HG02610 (cell line): ENCODE data around the gene TPRA1.
A peak's percentile ranks its signal among the peaks of the same experiment; 100 is the strongest.

Experiments
- ATAC-seq: cut with Tn5 transposase; IDR thresholded peaks from one replicate; pipeline ENCODE4 v1.9.1; 2021; ENCODE audit warnings: mild to moderate bottlenecking, moderate library complexity; ENCODE audit not compliant: unreplicated experiment

TPRA1 gene

DNA sequence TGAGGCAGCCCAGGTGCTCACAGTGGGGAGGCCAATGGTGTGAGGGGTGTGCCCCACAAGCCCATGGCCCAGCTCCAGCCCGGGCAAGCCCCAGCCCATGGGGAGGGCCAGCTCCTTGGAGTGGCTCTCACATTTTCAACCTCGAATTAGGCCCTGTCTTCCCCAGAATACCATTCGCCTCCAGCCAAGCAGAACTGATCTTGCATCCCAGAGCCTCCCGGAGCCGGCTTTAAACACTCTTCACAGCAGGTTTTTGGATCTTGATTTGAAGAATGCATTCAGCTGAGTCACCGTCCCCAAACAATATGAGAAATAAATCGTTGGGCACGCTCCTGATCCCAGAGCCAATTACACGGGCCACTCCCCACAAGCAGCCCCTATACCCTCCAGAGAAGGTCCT, 23.7 kb downstream of the TPRA1 start:
- ATAC-seq: no peak

DNA sequence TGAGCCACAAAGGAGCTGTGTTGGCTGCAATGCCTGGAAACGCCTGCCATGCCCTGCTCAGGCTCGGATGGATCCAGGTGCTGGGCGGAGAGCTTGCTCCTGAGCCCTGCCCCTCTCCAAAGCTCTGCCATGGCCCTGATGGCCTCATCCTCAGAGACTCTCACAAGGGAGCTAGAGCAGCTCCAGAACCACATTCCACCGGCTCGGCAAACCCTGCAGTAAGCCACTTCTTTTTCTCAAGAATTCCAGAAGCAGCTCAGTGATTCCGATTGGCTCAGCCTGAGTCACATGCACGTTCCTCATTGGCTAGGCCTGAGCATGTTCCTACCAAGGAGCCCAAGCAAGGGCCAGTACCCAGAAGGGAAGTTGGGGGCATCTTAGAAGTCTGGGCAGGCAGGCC, 24.8 kb downstream of the TPRA1 start:
- no peak for ATAC-seq

DNA sequence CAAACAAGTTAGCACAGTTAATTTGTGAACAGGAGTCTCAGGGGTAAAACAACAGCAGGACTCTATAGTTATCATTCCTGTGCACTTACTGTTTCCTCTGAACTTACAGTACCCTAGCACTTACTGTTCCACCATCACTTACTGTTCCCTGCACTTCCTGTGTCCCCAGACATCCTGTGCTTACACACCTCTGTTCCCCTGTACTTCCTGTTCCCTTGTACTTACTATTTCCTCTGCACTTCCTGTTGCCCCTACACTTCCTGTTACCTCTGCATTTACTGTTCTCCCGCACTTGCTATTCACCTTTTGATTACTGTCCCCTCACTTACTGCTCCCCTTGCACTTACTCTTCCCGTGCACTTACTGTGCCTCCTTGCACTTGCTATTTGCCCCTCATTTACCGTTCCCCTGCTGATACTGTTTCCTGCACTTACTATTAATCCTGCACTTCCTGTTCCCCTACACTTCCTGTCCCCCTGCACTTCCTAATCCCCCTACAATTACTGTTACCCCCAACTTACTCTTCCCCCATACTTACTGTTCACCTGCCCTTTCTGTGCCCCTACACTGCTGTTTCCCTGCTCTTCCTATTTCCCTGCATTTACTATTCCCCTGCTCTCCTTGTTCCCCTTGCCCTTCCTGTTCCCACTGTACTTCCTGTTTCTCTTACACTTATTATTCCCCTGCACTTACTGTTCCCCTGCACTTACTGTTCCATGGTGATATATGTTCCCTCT, 30.3 kb downstream of the TPRA1 start:
- ATAC-seq: no peak

DNA sequence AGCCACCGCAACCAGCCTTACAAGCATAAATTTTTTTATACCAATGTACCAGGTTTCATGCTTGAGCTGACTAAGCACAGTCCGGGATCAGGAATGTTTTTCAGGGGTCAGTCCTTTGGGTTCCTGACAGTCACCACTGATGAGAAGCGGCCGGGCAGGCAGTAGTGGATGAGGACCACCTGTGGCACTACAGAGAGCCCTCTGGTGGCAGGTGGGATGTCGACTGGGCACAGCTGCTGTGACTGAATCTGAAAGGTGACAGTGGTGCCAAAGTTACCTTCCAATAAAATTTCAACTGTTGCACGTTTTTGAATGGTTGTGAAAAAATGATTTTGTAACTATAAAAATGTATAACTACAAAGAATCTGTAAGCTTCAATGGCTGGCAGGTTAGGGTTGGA, 34.0 kb downstream of the TPRA1 start:
- ATAC-seq: no peak

DNA sequence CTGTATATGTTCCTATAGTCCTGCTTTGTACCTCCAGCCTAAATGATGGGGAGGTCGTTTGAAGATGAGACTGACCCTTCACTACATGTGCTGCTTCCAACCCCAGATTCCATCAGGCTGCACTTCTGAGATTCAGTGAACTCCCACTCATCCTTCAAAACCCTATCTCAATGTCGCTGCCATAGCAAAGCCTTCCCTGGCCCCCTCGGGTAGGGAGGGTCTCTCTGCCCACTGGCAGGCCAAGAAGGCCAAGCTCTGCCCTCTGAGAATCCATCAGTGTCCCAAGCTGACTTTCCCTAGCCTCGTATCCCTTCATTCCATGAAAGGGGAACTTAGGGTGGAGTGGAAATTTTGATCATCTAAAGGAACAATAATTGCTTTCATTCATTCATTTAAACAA, 35.4 kb downstream of the TPRA1 start:
- no peak for ATAC-seq

DNA sequence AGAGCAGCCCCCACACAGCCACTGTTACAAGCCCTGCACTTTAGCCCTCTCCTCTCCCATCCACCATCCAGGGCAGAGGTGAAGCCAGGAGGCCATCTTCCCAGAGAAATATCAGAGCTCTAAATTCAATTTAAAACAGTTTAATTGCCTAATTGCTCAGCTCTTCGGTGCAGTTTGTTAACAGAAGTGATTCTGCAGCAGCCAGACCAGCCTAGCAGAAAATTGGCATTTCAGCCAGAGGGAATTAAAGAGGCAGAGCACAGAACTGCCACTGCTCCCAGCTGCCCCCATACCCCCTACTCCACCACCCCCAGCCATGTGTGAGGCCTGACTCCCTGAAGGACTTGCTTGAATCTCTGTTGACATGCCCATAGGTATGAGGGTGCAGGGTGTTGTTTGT, 38.5 kb downstream of the TPRA1 start:
- no peak for ATAC-seq

DNA sequence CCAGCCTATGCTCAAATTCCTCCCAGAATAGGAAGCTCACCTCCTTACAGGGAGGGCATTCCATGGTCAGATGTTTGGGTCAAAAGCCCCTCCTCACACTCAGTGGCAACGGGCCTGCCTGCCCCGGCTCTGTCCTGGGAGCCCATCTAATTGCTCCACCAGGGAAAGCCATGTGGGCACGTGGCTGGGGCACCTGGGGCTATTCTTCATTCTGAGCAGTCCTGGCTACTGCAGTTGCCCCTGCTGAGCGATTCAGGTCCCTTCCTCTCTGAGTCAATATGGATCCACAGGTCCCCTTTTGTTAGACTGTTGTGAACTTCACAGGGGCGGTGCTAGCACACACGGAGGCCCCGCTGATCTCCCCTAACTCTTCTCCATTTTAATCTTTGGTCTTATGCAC, 39.4 kb downstream of the TPRA1 start:
- no peak for ATAC-seq

DNA sequence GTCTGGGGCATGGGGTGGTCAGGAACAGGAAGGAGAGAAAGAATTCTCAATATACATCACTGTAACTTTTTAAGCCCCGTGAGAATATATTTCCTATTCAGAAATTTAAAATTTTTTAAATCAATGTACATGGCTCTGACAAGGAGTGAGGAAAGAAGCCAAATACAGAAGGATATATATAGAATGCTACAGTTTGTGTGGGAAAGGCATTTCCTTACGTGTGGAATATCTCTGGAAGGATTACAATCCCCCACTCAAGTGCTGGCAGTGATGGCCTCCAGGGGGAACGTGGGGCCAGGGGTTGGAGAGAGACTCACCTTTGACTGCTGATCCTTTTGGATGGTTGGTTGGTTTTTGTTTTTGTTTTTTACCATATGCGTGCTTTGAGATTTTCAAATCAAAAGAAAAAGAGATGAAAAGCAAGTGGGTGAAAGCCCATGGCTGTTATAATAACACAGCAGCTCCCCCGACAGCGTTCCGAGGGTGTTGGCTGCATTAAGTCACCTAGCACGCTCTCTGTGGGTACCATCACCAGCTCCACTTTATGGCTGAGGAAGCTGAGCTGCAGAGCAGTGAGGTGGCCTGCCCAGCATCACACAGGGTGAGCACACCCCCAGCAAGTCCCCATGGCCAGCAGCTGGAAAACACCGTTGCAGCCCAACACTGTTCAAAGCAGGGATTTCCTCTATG, 39.9 kb downstream of the TPRA1 start:
- ATAC-seq: no peak

DNA sequence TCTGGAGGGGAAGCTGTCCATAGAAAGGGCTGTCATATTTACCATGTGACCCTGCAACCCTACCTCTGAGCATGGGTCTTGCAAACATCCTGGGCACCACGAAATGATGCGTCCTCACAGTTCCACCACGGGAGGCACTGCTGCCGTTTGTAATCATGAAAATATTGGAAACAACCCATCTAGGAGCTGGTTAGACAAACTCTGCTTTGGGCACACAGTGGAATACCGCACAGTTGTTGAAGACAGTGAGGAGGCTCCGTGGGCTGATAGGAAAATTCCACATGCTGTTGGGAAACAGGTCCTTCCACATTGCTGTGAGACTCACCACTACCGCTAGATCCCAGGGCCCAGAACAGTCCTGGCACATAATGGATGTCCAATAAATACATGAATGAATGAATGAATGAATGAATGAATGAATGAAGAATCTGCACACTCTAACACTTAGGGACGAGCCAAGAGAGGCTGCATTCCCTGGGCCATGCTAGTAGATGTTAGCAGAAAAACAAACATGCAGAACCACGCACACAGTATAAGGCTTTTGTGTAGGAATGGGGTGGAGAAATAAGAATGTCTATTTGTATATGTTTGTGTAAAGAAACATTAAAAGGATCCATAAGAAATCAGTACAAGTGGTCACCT, 40.6 kb downstream of the TPRA1 start:
- ATAC-seq: no peak

DNA sequence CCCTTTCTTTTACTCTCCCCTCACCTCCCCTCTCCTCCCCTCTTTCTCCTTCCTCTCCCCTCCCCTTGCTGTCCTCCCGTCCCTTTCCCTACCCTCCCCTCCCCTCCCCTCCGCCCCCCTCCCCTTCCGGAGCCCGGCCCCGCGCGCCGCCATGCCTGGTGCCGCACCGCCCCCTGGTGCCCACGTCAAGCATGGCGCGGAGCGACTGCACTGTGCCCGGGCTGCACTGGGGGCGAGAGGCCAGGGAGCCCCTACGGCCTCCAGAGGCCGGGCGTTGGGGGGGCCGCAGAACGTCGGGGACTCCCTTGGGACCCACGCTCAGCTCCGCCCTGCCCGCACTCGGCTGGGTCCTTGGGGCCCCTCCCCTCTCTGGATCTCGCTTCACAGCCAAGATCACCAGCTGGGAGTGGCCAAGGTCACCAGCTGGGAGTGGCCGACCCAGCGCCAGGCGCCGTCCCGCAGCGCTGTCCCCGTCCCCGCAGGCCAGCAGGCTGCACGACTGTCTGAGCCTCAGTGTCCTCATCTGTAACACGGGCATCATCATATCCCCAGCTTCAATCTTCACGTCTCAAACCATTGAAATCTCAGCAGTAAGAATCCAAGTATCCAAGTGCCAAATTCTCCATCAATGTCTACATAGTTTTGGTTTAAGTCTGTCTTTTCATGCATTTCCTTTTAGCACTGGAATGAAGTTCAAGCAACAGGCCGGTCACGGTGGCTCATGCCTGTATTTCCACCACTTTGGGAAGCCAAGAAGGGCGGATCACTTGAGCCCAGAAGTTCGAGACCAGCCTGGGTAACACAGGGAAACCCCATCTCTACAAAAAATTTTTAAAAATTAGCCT, 42.5 kb downstream of the TPRA1 start:
- ATAC-seq: peak; percentile 60

DNA sequence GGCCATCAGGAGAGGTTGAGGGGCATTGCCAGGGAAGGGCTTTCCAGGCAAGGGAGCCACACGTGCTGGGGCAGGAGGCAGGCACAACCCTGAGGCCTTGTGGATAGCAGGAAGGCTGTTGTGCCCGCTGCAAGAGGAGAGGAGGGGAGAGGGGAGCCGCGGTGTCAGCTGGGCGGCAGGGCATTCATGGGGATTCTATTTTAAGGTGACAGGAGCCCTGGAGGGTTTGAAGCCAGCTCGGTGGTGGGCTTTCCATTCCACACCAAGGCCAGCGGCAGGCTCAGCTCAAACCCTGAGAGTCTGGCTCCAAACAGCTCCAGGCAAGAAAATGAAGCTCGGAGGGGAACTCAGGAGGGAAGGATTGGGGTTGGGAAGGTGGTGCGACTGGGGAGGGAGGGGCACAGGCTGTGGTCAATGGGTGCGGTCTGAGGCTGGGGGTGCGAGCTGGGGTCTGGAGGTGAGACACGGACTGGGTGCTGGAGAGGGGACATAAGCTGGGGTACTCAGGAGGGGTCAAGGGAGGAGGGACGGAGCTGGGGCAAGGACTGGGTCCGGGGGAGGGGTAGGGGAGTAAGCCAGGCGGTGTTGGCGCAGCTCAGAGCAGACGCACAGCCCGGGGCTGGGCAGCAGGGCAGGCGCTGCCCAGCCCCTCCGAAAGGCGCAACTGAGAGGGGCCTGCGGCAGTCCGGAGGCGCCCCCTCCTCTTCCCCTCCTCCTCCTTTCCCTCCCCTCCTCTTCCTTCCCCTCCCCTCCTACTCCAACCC, 43.4 kb downstream of the TPRA1 start:
- ATAC-seq: no peak

DNA sequence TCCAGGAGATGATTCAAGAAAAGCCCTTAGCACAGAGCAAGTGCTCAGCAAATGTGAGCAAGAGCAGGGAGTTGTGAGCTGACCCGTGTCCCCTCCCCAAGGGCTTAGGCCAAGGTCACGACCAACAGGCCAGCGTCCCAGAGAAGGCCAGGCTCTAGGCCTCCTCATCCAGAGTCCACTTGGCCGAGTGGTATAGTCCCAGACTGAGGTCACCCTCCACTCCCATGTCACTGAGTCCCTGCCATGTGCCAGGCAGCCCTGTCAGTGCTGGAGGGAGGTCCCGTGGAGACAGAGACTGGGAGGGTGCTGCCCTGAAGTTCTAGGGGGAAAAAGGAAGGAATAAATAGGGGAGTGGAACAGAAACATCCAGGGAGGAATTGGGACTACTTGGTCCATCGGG, 44.0 kb downstream of the TPRA1 start:
- no peak for ATAC-seq

DNA sequence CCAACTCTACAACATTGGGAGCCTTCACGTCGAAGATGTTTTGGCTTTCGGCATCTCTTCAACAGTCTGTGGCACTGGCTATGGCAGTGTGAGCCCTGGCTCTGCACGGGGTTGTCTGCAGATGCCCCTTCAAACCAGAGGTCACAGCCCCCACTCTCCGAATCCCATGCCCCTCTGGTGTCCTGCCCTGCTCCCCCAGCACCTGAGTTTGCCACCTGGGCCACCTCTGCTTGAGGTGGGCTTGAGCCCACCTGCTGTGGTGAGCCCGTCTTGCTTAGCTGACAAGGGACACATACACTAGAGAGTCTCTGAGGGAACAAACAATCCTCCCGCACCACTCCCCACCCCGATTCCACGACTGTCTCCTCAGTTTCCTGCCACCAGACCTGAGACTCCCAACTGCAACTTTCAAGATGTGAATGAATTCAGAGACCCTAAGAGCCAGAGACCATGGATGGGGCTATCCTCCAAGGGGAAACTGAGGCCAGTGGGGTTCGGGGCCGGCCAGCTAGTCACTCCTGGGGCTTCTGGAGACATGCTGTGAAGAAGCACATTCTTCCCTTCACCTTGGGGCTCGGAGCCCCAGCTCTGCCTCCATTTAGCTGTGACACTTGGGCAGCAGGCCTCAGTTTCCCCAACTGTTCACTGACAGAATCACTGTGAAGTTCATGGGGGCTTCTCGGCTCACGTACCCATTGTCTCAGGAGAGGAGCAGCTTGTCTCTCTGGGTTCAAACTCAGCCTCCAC, 44.6 kb downstream of the TPRA1 start:
- no peak for ATAC-seq

DNA sequence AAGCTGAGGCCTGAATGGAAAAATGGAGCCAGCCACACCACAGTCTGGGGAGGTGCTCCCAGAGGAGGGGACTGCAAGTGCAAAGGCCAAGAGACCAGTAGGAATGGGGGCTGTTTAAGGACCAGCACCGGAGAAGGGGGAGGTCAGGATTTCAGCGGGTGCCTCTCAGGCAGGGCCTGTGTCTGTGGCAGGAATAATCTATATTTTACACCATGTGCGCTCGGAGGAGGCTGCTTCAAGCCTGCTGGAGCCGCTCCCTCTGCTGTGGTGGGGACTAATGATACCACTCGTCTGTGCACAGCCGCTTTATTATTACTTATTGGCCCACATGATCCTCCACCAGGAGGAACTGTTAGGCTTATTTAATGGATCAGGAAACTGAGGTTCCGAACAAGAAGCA, 45.3 kb downstream of the TPRA1 start:
- ATAC-seq: no peak

DNA sequence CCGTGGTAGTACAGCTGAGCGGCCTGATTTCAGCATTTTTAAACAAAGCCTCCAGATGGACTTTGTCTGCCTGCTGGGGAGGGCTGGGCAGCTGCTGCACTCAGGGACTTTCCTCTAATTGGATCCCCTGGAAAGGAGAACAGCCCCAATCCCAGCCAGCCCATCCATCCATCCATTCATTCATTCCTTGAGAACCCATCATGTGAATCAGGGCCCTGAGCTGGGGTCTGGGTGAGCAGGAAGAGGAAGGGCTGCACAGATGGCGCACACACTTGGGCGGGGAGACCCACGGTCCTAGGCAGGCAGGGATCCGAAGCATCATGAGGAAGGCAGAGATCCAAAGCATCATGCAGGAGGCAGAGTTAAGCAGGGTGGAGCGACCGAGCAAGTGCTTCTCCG, 45.7 kb downstream of the TPRA1 start:
- no peak for ATAC-seq

DNA sequence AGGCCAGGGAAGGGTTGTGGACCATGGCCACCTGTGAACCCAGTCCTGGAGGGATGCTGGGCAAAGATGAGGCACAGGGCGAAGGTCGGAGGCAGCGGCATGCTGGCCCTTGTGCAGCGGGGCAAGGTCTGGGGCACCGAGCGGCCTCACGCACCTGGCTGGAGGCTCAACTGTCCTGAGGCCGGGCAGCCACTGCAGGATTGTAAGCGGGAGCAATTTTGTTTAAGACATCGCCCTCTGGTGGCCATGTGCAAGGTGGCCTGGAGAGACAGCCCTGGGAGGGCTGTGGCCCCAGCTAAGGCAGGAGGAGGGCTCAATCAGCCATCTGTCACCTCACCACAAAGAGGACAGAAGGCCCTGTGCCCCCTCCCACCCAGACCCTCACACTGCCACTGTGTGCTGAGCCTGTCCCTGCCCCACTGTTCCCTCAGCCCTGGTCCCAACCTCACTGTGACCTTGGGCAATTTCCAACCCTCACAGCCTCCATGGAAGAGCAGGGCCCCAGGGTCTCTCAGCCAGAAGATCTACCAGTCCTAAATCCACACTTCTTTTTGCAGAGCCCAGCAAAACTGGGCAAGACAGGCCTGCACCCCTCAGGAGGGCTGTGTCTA, 46.2 kb downstream of the TPRA1 start:
- peak; percentile 59 for ATAC-seq

DNA sequence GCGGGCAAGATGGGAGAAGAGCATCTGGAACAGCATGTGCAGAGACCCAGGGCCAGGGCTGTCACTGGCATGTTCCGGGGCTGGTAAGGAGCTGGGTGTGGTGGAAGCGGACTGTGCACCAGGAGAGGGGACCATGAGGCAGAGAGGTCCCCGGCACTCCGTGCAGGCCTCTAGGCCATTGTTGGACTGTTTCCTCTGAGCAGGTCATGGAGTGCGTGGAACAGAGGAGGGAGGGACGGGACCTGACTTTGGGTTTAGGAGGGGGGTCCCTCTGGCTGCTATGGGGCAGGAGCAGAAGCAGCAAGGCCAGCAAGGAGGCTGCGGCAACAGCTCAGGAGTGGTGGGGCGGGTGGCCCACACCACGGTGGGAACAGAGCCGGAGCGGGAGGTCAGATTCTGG, 47.1 kb downstream of the TPRA1 start:
- ATAC-seq: no peak

DNA sequence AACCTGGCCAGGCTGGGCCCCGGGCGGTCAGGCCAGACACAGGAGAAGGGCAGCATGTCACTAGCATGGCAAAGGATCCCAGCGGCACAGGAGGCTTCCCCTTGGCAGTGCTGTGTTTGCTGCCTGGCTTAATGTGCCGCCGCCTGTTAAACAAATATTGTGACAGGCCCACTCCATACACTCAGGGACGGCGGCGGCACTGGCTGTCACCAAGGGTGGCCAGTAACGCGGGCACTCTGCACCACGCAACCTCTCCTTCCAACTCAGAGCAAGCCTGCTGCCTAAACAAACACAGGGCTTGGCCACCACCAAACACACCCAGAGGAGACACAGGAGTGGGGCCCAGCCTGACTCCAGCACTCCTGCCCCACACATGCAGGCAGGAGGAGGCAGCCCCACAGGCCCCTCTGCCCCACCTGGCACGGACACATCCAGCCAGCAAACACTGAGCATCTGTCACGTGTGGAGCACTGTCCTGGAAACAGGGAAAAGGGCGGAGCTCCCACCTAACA, 48.0 kb downstream of the TPRA1 start:
- ATAC-seq: no peak

DNA sequence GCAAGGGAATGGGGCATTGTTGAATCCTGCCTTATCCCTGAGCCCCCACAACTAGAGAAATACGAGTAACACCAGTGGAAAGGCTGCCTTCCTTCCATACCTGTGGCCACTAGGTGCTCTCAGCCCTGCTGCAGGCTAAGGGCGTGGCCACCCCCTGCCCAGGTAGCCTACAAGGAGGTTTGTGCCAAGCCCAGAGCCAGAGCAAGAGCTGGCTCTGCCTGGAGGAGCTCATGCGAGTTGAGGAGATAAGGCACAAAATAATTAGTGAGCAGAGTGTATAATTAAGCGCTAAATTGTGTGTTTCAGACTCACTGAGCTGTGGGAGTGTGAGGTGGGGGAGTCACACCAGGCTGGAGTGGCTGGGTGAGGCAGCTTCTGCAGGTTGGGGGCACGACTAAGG, 49.2 kb downstream of the TPRA1 start:
- ATAC-seq: no peak
